GM23248 (cell line): ENCODE results near the gene SLF2. TPM values are rescaled to one million over a fixed set of nuclear protein-coding genes. Genes with fewer than 3 reads are reported as not detected.

ENCODE experiments used
- DNase-seq: peaks from one replicate; pipeline ENCODE4 v3.0.0-alpha.2; 2015
- H2AFZ ChIP-seq: fragments of 200-600 bp; sonication (generic); 2 replicates; pipeline ENCODE4 v1.6.1; 2016; ENCODE audit warnings: antibody characterized with exemption
- H3F3A ChIP-seq: fragments of 200-600 bp; sonication (generic); 2 replicates; pipeline ENCODE4 v1.6.1; 2016; ENCODE audit warnings: mild to moderate bottlenecking, antibody characterized with exemption, mixed run types; ENCODE audit not compliant: insufficient read depth
- H3K27ac ChIP-seq: fragments of 200-600 bp; sonication (generic); 2 replicates; pipeline ENCODE4 v1.5.1; 2016; ENCODE audit warnings: mild to moderate bottlenecking
- H3K27me3 ChIP-seq: fragments of 200-600 bp; sonication (generic); replicated peaks from 2 replicates; pipeline ENCODE4 v1.6.1; 2016; ENCODE audit warnings: mild to moderate bottlenecking; ENCODE audit not compliant: insufficient read depth
- H3K36me3 ChIP-seq: fragments of 200-600 bp; sonication (generic); 2 replicates; pipeline ENCODE4 v1.6.1; 2016; ENCODE audit warnings: low read depth, mild to moderate bottlenecking
- H3K4me1 ChIP-seq: fragments of 200-600 bp; sonication (generic); 2 replicates; pipeline ENCODE4 v1.6.1; 2016; ENCODE audit warnings: mild to moderate bottlenecking; ENCODE audit not compliant: insufficient read depth
- H3K4me2 ChIP-seq: fragments of 200-600 bp; sonication (generic); one replicate; pipeline ENCODE4 v1.6.1; 2016; ENCODE audit warnings: mild to moderate bottlenecking; ENCODE audit not compliant: unreplicated experiment
- H3K4me3 ChIP-seq: fragments of 200-600 bp; sonication (generic); 2 replicates; pipeline ENCODE4 v1.5.1; 2016; ENCODE audit warnings: mild to moderate bottlenecking
- H3K79me2 ChIP-seq: fragments of 200-600 bp; sonication (generic); 2 replicates; pipeline ENCODE4 v1.6.1; 2016; ENCODE audit warnings: mild to moderate bottlenecking; ENCODE audit not compliant: insufficient read depth
- H3K9ac ChIP-seq: fragments of 200-600 bp; sonication (generic); 2 replicates; pipeline ENCODE4 v1.6.1; 2016; ENCODE audit warnings: mild to moderate bottlenecking
- H3K9me2 ChIP-seq: fragments of 200-600 bp; sonication (generic); 2 replicates; pipeline ENCODE4 v1.6.1; 2016; ENCODE audit warnings: mixed run types, mild to moderate bottlenecking, moderate library complexity; ENCODE audit not compliant: insufficient read depth
- H3K9me3 ChIP-seq: fragments of 200-600 bp; sonication (generic); one replicate; pipeline ENCODE4 v1.6.1; 2017; ENCODE audit warnings: low read depth
- H4K20me1 ChIP-seq: fragments of 200-600 bp; sonication (generic); 2 replicates; pipeline ENCODE4 v1.6.0; 2016; ENCODE audit not compliant: insufficient read depth
- EZH2 ChIP-seq: fragments of 200-600 bp; sonication (generic); IDR thresholded peaks from 2 replicates; pipeline ENCODE4 v1.6.1; 2018; ENCODE audit warnings: antibody characterized with exemption, mild to moderate bottlenecking; ENCODE audit not compliant: insufficient read depth, poor library complexity, severe bottlenecking
- EZH2phosphoT487 ChIP-seq: fragments of 200-600 bp; sonication (generic); IDR thresholded peaks from 2 replicates; pipeline ENCODE4 v1.6.1; 2018; ENCODE audit warnings: antibody characterized with exemption, moderate library complexity, mild to moderate bottlenecking, low read depth; ENCODE audit not compliant: insufficient read depth
- WGBS, 2 experiments: methylation state at CpG; one replicate each; pipeline ENCODE4 v1.1.6; 2015 to 2017; ENCODE audit warnings: low lambda C conversion rate in 2 of 2, low coverage in 1 of 2; ENCODE audit errors: missing lambda C conversion rate in 2 of 2; 5-methylcytosine and 5-hydroxymethylcytosine counted together
- in situ Hi-C: fragments of 300-500 bp; cut with MboI; formaldehyde crosslinking; loops from 2 replicates; pipeline ENCODE4 v1.15.0; 2020
- polyA plus RNA-seq: library from polyadenylated mRNA; unstranded; fragments of >200 nt; fragmentation: Nextera tagmentation; extraction: Ambion mirVana; gene quantifications from 2 replicates; pipeline ENCODE4 v1.2.1, GENCODE V29; 2016
- total RNA-seq: library from RNA; depleted of rRNA; stranded (reverse); fragments of >200 nt; shearing (Covaris generic); gene quantifications from 2 replicates; pipeline ENCODE4 v1.2.3, GENCODE V29; 2014

SLF2 gene
- total and polyA plus RNA-seq, 2 experiments from 2014 or later, result 12.5 to 15.6 TPM

DNA sequence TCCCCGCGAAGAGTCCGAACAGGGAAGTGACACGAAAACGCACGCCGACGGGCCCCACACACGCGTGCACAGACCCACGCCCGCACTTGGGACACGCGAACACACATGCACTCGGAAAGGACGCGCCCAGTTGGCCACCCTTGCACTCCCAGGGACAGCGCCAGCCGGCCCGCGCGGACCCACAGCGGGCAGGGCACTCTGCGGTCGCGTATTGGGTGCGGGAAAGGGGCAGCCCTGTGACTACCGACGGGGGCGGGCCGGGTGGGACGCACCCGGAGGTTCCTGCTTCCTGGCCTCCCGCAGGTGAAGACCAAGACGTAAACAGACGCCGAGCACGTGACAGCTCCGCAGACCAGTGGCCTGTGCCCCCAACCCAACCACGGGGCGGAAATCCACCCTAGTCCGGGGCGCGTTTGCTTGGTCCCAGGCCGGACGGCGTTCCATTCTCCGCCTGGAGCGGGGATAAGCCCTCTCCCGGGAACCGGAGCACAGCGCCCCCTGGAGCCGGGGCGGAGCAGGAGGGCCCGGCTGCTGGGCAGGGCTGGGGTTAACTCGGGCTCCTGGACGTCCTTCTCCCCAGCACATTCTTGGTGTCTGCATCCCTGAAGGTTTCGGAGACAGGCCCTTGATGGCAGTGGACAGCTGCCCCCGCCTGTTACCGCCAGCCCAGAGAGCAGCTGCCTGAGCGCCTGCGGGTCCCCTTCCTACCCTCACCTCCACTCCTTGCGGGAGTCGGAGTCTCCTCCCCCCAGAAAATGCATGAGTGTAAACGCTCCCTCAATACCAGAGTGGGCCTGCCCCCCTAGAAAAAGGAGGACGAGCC is 84.8 kb downstream of the SLF2 start:
- Histone ChIP-seq H3K4me2 (peak overlapping the region; percentile 86), H3K36me3 (no peaks in the 10 kb centered on the region), H3K9me3 (no peaks in the 10 kb centered on the region), H3K4me3 (peak overlapping the region; percentile 98), H3K9ac (peak overlapping the region; percentile 100), H3K79me2 (peaks cover 28% of the 10 kb centered on the region), H3K27me3 (no peaks in the 10 kb centered on the region), H4K20me1 (no peaks in the 10 kb centered on the region), H3K9me2 (no peaks in the 10 kb centered on the region), H2AFZ (peak overlapping the region; percentile 81), H3F3A (peaks cover 29% of the 10 kb centered on the region), H3K27ac (peak overlapping the region; percentile 91), H3K4me1 (peaks cover 22% of the 10 kb centered on the region)
- WGBS, 2 experiments, result 1% methylated on average over 48 to 56 of the region's 66 CpGs
- in situ Hi-C loops, result no loop called here
- TF ChIP-seq EZH2phosphoT487 (no peak), EZH2 (no peak)
- peak; percentile 88 for DNase-seq

DNA sequence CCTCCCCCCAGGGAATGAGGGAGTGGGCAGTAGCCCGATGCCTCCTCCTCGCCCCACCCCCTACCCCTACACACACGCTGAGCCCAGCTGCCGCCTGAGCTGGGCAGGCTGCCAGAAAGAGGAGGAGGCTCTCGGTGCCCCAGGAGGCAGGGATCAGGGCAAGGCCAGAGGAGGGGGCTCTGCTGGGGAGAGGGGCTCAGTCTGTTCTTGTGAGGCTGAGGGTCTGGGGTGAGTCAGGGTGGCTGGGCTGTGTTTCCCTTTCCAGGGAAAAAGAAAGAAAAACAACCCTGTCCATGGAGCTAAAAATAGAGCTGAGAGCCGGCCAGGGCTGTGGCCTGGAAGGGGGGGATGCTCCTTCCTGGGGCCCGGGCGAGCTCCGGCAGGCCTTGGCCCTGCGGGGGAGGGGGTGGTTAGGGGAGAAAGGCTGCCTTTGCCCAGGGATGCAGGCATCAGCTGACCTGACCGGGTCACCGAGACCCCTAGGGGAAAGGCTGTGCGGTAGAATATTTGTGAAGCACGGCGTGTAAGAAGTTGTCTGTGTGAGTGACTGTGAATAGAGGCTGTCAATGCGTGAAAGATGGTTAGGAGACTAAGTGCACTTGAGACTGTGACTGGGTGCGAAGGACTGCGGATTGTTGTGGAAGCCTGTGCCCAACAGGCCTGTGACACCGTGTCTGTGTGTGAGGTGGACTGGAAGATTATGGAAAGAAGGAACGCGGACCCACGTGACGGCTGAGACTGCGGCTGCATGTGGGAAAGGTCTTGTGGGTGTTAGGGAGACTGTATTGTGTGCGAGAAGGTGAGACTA is 85.6 kb downstream of the SLF2 start:
- Histone ChIP-seq H3K9me3 (no peaks in the 10 kb centered on the region), H2AFZ (peak overlapping the region; percentile 81), H3K27ac (peak overlapping the region; percentile 91), H3K79me2 (peaks cover 37% of the 10 kb centered on the region), H3F3A (peaks cover 29% of the 10 kb centered on the region), H3K9ac (peak overlapping the region; percentile 100), H3K36me3 (peaks cover 3% of the 10 kb centered on the region), H4K20me1 (no peaks in the 10 kb centered on the region), H3K4me1 (peaks cover 22% of the 10 kb centered on the region), H3K4me2 (peak overlapping the region; percentile 86), H3K27me3 (no peaks in the 10 kb centered on the region), H3K4me3 (peak overlapping the region; percentile 98), H3K9me2 (no peaks in the 10 kb centered on the region)
- TF ChIP-seq EZH2 (no peak), EZH2phosphoT487 (no peak)
- in situ Hi-C loops, result no loop called here
- peak; percentile 83 for DNase-seq
- 3 to 6% methylated on average over 25 of the region's 25 CpGs for WGBS, 2 experiments

DNA sequence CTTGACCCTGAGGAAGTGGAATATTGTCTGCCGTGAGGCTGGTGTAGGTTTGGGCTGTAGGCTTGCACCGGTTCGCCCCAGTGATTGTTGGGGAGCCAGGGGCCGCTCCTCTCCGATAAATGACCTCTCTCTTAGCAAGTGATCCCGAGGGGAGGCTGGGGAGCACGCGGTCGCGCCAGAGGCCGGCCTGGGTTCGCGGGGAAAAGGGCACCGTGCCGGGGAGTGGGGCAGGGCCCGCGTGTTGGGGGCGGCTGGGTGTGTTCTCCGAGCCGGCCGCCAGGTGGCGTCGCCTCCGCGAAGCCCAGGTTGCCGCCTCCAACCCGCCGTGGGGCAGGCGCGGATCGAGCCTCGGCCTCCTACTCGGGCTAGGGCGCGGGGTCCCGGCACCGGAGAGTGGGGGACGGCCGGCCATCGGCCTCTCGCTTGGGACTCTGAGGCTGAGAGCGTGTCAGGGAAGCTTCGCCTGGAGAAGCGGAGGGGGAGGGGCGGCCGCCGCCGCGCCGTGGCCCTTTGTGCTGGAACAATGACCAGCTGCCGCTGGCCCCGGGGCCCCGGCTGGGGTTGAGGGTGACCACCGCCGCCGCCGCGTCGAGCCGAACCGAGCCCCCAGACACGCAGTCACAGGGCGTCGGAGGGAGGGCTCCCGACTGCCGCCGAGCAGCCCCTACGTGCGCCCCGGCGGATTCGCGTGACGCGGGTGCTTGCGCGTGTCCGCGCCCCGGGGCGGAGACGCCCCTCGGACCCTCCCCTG is 86.4 kb downstream of the SLF2 start:
- H3K27me3 ChIP-seq, result no peaks in the 10 kb centered on the region
- H3F3A ChIP-seq, result peaks cover 23% of the 10 kb centered on the region
- in situ Hi-C loops, result no loop called here
- peaks cover 22% of the 10 kb centered on the region for H3K4me1 ChIP-seq
- peak overlapping the region; percentile 81 for H2AFZ ChIP-seq
- peaks cover 44% of the 10 kb centered on the region for H3K79me2 ChIP-seq
- peak; percentile 89 for DNase-seq
- H3K36me3 ChIP-seq, result peaks cover 5% of the 10 kb centered on the region
- TF ChIP-seq EZH2phosphoT487 (no peak), EZH2 (no peak)
- H3K9me2 ChIP-seq, result no peaks in the 10 kb centered on the region
- H3K9me3 ChIP-seq, result no peaks in the 10 kb centered on the region
- H3K27ac ChIP-seq, result peak overlapping the region; percentile 91
- WGBS, 2 experiments, result 1 to 2% methylated on average over 39 to 61 of the region's 83 CpGs
- peak overlapping the region; percentile 86 for H3K4me2 ChIP-seq
- H3K4me3 ChIP-seq, result peak overlapping the region; percentile 98
- H3K9ac ChIP-seq, result peak overlapping the region; percentile 100
- no peaks in the 10 kb centered on the region for H4K20me1 ChIP-seq

DNA sequence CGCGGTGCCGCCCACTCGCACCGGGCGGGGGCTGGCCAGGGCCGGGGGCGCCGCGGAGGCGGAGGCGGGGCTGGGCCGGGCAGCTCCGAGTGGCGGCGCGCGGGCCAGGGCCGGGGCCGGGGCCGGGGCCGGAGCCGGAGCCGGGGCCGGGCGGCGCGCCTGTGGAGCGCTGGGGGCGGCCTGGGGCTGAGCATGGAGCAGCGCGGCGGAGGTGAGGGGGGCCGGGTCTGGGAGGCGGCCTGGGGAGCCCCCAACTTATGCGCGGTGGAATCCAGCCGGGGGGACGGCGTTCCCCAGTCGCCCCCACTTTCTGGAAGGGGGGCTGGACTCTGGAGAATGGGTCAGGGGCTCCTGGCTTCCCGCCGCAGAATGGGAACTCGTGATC is 87.0 kb downstream of the SLF2 start, which contains the start of gene LZTS2:
Gene LZTS2 (plus strand): TSS at position 67 of the 385 bp plus-strand sequence. CDS start 2,731 bp downstream, outside the sequence.
- in situ Hi-C loops, result no loop called here
- WGBS, 2 experiments, result 2 to 3% methylated on average over 7 to 41 of the region's 44 CpGs
- no peak for DNase-seq
- TF ChIP-seq EZH2 (no peak), EZH2phosphoT487 (no peak)
- Histone ChIP-seq H3K79me2 (peaks cover 50% of the 10 kb centered on the region), H4K20me1 (no peaks in the 10 kb centered on the region), H3K27ac (peak within 1 kb of the TSS; percentile 91), H2AFZ (peak within 1 kb of the TSS; percentile 81), H3K9ac (peak within 1 kb of the TSS; percentile 100), H3K4me1 (peaks cover 22% of the 10 kb centered on the region), H3K9me2 (no peaks in the 10 kb centered on the region), H3K27me3 (no peaks in the 10 kb centered on the region), H3K36me3 (peaks cover 10% of the 10 kb centered on the region), H3K4me3 (peak within 1 kb of the TSS; percentile 98), H3F3A (peaks cover 23% of the 10 kb centered on the region), H3K9me3 (no peaks in the 10 kb centered on the region), H3K4me2 (peak within 1 kb of the TSS; percentile 86)
